ENCODE data around the gene TTC39B.

The TTC39B gene

GRCh38 chr9:15133488-15133887 is 173.5 kb downstream of the TTC39B start:
- DNase-seq (ENCODE audit: low read depth): no peak

- DNase-seq (ENCODE audit: low read depth): no peak
These were observed 174.9 kb downstream of the TTC39B start for GRCh38 chr9:15132091-15132490.

- DNase-seq (ENCODE audit: low read depth): no peak
These were observed 175.9 kb downstream of the TTC39B start for GRCh38 chr9:15131094-15131493.

GRCh38 chr9:15127831-15128230 is 179.2 kb downstream of the TTC39B start:
- no peak for DNase-seq (ENCODE audit: low read depth)

- no peak for DNase-seq (ENCODE audit: low read depth)
These were observed 185.4 kb downstream of the TTC39B start for GRCh38 chr9:15121630-15122029.

- DNase-seq (ENCODE audit: low read depth): no peak
These were observed 190.9 kb downstream of the TTC39B start for GRCh38 chr9:15116130-15116580.

GRCh38 chr9:15115702-15116101 is 191.3 kb downstream of the TTC39B start:
- DNase-seq (ENCODE audit: low read depth): no peak

- DNase-seq (ENCODE audit: low read depth): no peak
These were observed 192.0 kb downstream of the TTC39B start for GRCh38 chr9:15115041-15115440.

Data from stimulated activated CD4-positive, alpha-beta T cell treated with anti-CD3 and anti-CD28 coated beads, Interleukin-2, amount 100 ng/mL, for 4 hours (primary cell).